Psoas muscle (tissue), 8 donors: ENCODE measurements around the gene SCN5A. TPM values are rescaled to one million over a fixed set of nuclear protein-coding genes. Genes with fewer than 3 reads are reported as not detected.

Experiments used
- ATAC-seq, 4 donors: fragments of 200-7000 bp; cut with Tn5 transposase; one replicate each; pipeline ENCODE4 v1.9.1; 2020; ENCODE audit warnings: moderate library complexity in 3 of 4, mild to moderate bottlenecking in 2 of 4
- DNase-seq, 2 donors: peaks; one replicate each; pipeline ENCODE4 v3.0.0-alpha.2; 2020
- H3K27ac ChIP-seq: fragments of 200-600 bp; one replicate; pipeline ENCODE4 v1.8.0; 2022
- H3K27me3 ChIP-seq, 3 donors: fragments of 200-600 bp in 1 of 3; one replicate each; pipeline versions ENCODE4 v1.6.1 to v1.8.0; 2013 to 2022; ENCODE audit warnings: low read length in 2 of 3, mild to moderate bottlenecking in 2 of 3, moderate library complexity in 1 of 3; ENCODE audit not compliant: insufficient read depth in 3 of 3
- H3K36me3 ChIP-seq, 2 donors: fragments of 200-600 bp in 1 of 2; one replicate each; pipeline versions ENCODE4 v1.6.1 to v1.8.0; 2013 to 2022; ENCODE audit warnings: low read depth in 1 of 2, mild to moderate bottlenecking in 1 of 2, moderate library complexity in 1 of 2; ENCODE audit not compliant: insufficient read depth in 1 of 2
- H3K4me1 ChIP-seq: fragments of 200-600 bp; one replicate; pipeline ENCODE4 v1.8.0; 2022
- H3K4me3 ChIP-seq: fragments of 200-600 bp; one replicate; pipeline ENCODE4 v1.8.0; 2022; ENCODE audit warnings: mild to moderate bottlenecking
- H3K9me3 ChIP-seq: fragments of 200-600 bp; one replicate; pipeline ENCODE4 v1.8.0; 2022
- CTCF ChIP-seq: fragments of 200-600 bp; IDR thresholded peaks from one replicate; pipeline ENCODE4 v1.8.0; 2022; ENCODE audit warnings: antibody characterized with exemption
- WGBS, 3 donors: extraction: QIAGEN DNeasy Blood & Tissue Kit; methylation state at CpG; one replicate each; pipeline versions ENCODE4 v1.1.6 to v1.1.7; 2013; 5-methylcytosine and 5-hydroxymethylcytosine counted together
- intact Hi-C, 2 donors: fragments of 100-400 bp; cut with DNase I; formaldehyde crosslinking; loops; one replicate each; pipeline versions ENCODE4 v1.11.0 to v1.14.2; 2022
- polyA plus RNA-seq, 3 donors: library from polyadenylated mRNA; stranded (reverse); fragments of 200-250 nt; gene quantifications; one replicate each; pipeline ENCODE4 v1.2.3, GENCODE V29; 2013
- total RNA-seq, 4 donors: library from RNA; stranded (reverse); fragmentation: NEBNext Ultra II Directional in 2 of 4; extraction: Animal tissue kit (Norgen Biotek cat#: 25700) in 2 of 4; gene quantifications; one replicate each; pipeline versions ENCODE4 v1.2.1 to v1.2.4, GENCODE V29; 2021 to 2023
- donor health status: healthy with polysubstance abuse.
- donor health status: DM: no; HTN: no; CAD: no; lungs with moderate emphysema.
- donor health status: Bipolar disorder and iron deficiency.
- donor health status: healthy.
- donor health status: DM: yes; HTN: yes; CAD: no.
- donor health status: DM: no; HTN: no; CAD: no.
- donor health status: DM: no; HTN: no; CAD: no.
- donor health status: DM: yes; HTN: yes; CAD: no.

The SCN5A gene
- total and polyA plus RNA-seq, 7 donors = 0.17 to 34.2 (median 5.7) TPM

GRCh38 chr3:38521391-38521987 lies 128.0 kb downstream of the SCN5A start:
- TF ChIP-seq CTCF = peak; percentile 96
- Histone ChIP-seq H3K4me3 (no peak overlapping the region), H3K36me3 (peaks cover 3 to 44% of the 10 kb centered on the region in 2 donors), H3K9me3 (no peaks in the 10 kb centered on the region), H3K4me1 (peaks cover 9% of the 10 kb centered on the region), H3K27ac (no peak overlapping the region), H3K27me3 (no peaks in the 10 kb centered on the region)
- WGBS, 3 donors = 2 to 4% (median 3%) methylated on average over 5 of the region's 5 CpGs
- DNase-seq (no peak), ATAC-seq (peak; percentile 63 to 82 (median 70))
- intact Hi-C loops = loop anchor here (1.0 to 10.0 kb wide), 5 partner anchors 129 to 513 kb away; no protein-coding TSS in a partner anchor

GRCh38 chr3:38519651-38520050 lies 129.8 kb downstream of the SCN5A start:
- H3K27ac ChIP-seq = no peak overlapping the region
- peaks cover 9% of the 10 kb centered on the region for H3K4me1 ChIP-seq
- TF ChIP-seq CTCF = no peak
- 31 to 47% (median 38%) methylated on average over 5 of the region's 5 CpGs for WGBS, 3 donors
- DNase-seq (no peak), ATAC-seq (no peak)
- no peaks in the 10 kb centered on the region for H3K27me3 ChIP-seq
- no peak overlapping the region for H3K4me3 ChIP-seq
- no peaks in the 10 kb centered on the region for H3K9me3 ChIP-seq
- intact Hi-C loops = loop anchor here (2.0 to 10.0 kb wide), 4 partner anchors 131 to 515 kb away; no protein-coding TSS in a partner anchor
- H3K36me3 ChIP-seq = peaks cover 3 to 42% of the 10 kb centered on the region in 2 donors

GRCh38 chr3:38519000-38519399 lies 130.5 kb downstream of the SCN5A start:
- Histone ChIP-seq H3K4me1 (peaks cover 9% of the 10 kb centered on the region), H3K27ac (no peak overlapping the region), H3K36me3 (peaks cover under 1 to 42% of the 10 kb centered on the region in 2 donors), H3K9me3 (no peaks in the 10 kb centered on the region), H3K27me3 (no peaks in the 10 kb centered on the region), H3K4me3 (no peak overlapping the region)
- ATAC-seq (no peak), DNase-seq (no peak)
- 52 to 74% (median 69%) methylated on average over 1 of the region's 1 CpG for WGBS, 3 donors
- no peak for TF ChIP-seq CTCF
- intact Hi-C loops = no loop called here

GRCh38 chr3:38516669-38517068 lies 132.8 kb downstream of the SCN5A start:
- Histone ChIP-seq H3K4me3 (no peak overlapping the region), H3K4me1 (peaks cover 9% of the 10 kb centered on the region), H3K36me3 (peaks cover 3 to 48% of the 10 kb centered on the region in 2 donors), H3K9me3 (no peaks in the 10 kb centered on the region), H3K27me3 (no peaks in the 10 kb centered on the region), H3K27ac (no peak overlapping the region)
- intact Hi-C loops = no loop called here
- DNase-seq (no peak), ATAC-seq (no peak)
- 0 to 92% (median 3%) methylated on average over 1 of the region's 1 CpG for WGBS, 3 donors
- TF ChIP-seq CTCF = no peak

- intact Hi-C loops = no loop called here
- H3K4me3 ChIP-seq = no peak overlapping the region
- WGBS, 3 donors = 79 to 85% (median 84%) methylated on average over 6 to 7 of the region's 7 CpGs
- no peak overlapping the region for H3K27ac ChIP-seq
- DNase-seq = no peak
- H3K36me3 ChIP-seq = peaks cover 3 to 60% of the 10 kb centered on the region in 2 donors
- no peaks in the 10 kb centered on the region for H3K27me3 ChIP-seq
- no peaks in the 10 kb centered on the region for H3K9me3 ChIP-seq
- H3K4me1 ChIP-seq = peaks cover 7% of the 10 kb centered on the region
- no peak for TF ChIP-seq CTCF
- ATAC-seq = no peak
Measured at GRCh38 chr3:38515367-38515766, 134.1 kb downstream of the SCN5A start.
